SK-N-SH (cell line): ENCODE data around the gene TSPO2.

Experiments
- CTCF ChIP-seq: fragments of 200-600 bp; sonication (generic); IDR thresholded peaks from 2 replicates; pipeline ENCODE4 v1.6.1; 2017; ENCODE audit warnings: antibody characterized with exemption, mild to moderate bottlenecking, moderate library complexity
- FOXJ3 ChIP-seq: sonication (generic); formaldehyde crosslinking; IDR thresholded peaks from 2 replicates; pipeline ENCODE4 v1.5.1; 2020; ENCODE audit warnings: mild to moderate bottlenecking, missing genetic modification reagents
- MAX ChIP-seq: IDR thresholded peaks from 2 replicates; pipeline ENCODE4 v1.4.0; 2012; ENCODE audit warnings: low read depth
- MEF2A ChIP-seq: IDR thresholded peaks from 2 replicates; pipeline ENCODE4 v1.4.0; 2012; ENCODE audit warnings: low read depth, borderline replicate concordance
- POLR2AphosphoS5 ChIP-seq: IDR thresholded peaks from 2 replicates; pipeline ENCODE4 v1.6.1; 2012; ENCODE audit warnings: low read depth, low read length
- REST ChIP-seq: IDR thresholded peaks from 2 replicates; pipeline ENCODE4 v1.6.1; 2012; ENCODE audit warnings: mild to moderate bottlenecking, low read depth, low read length, moderate library complexity
- SMC3 ChIP-seq: IDR thresholded peaks from 2 replicates; pipeline ENCODE4 v1.6.1; 2012; ENCODE audit warnings: low read depth, low read length, improper control_type of control experiment

- no peak for TF ChIP-seq FOXJ3 (CRISPR knock-in tag)
- TF ChIP-seq CTCF: no peak
- TF ChIP-seq POLR2AphosphoS5: no peak
- no peak for TF ChIP-seq SMC3
- no peak for TF ChIP-seq MEF2A
- TF ChIP-seq REST: no peak
- TF ChIP-seq MAX: no peak
Observed at GRCh38 chr6:41056768-41057490, 14.7 kb downstream of the TSPO2 start.
